GM19240 (cell line): ENCODE results near the gene DUSP8.

ENCODE experiments used
- DNase-seq: peaks from one replicate; pipeline ENCODE4 v3.0.0; 2011; ENCODE audit warnings: low spot score; ENCODE audit not compliant: insufficient read length

Gene DUSP8

GRCh38 chr11:1554981-1555712 lies 16.9 kb downstream of the DUSP8 start:
- no peak for DNase-seq

- no peak for DNase-seq
Observed at GRCh38 chr11:1553808-1554594, 18.1 kb downstream of the DUSP8 start.

GRCh38 chr11:1549338-1550330 lies 22.4 kb downstream of the DUSP8 start:
- no peak for DNase-seq

- no peak for DNase-seq
Observed at GRCh38 chr11:1548221-1549070, 23.6 kb downstream of the DUSP8 start.

- no peak for DNase-seq
Observed at GRCh38 chr11:1547467-1548098, 24.5 kb downstream of the DUSP8 start.

GRCh38 chr11:1546536-1547466 lies 25.3 kb downstream of the DUSP8 start:
- DNase-seq: peak; percentile 57

GRCh38 chr11:1546077-1546535 lies 26.0 kb downstream of the DUSP8 start:
- DNase-seq: no peak

GRCh38 chr11:1545432-1545831 lies 26.6 kb downstream of the DUSP8 start:
- DNase-seq: no peak

- no peak for DNase-seq
Observed at GRCh38 chr11:1544536-1544935, 27.5 kb downstream of the DUSP8 start.

- no peak for DNase-seq
Observed at GRCh38 chr11:1543606-1544263, 28.3 kb downstream of the DUSP8 start.

- DNase-seq: no peak
Observed at GRCh38 chr11:1542267-1542666, 29.8 kb downstream of the DUSP8 start.

- DNase-seq: no peak
Observed at GRCh38 chr11:1541474-1542204, 30.4 kb downstream of the DUSP8 start.

- DNase-seq: no peak
Observed at GRCh38 chr11:1540074-1540473, 32.0 kb downstream of the DUSP8 start.

- DNase-seq: no peak
Observed at GRCh38 chr11:1538153-1538552, 33.9 kb downstream of the DUSP8 start.

GRCh38 chr11:1536065-1536843 lies 35.8 kb downstream of the DUSP8 start:
- no peak for DNase-seq

GRCh38 chr11:1534682-1535081 lies 37.4 kb downstream of the DUSP8 start:
- DNase-seq: no peak

GRCh38 chr11:1534171-1534570 lies 37.9 kb downstream of the DUSP8 start:
- no peak for DNase-seq
